Nephron progenitor cell (in vitro differentiated cells): ENCODE results near the gene BAZ1A.
A peak's percentile ranks its signal among the peaks of the same experiment; 100 is the strongest.

Experiments used
- DNase-seq: peaks from one replicate; pipeline ENCODE4 v3.0.0; 2021
- H3K27ac Mint-ChIP-seq: 2 replicates; pipeline ENCODE4 v1.8.0; 2021; ENCODE audit warnings: mild to moderate bottlenecking, moderate library complexity, mixed read lengths
- H3K27me3 Mint-ChIP-seq: 2 replicates; pipeline ENCODE4 v1.8.0; 2021; ENCODE audit warnings: mild to moderate bottlenecking, low read depth, mixed read lengths; ENCODE audit not compliant: poor library complexity
- H3K36me3 Mint-ChIP-seq: 2 replicates; pipeline ENCODE4 v1.8.0; 2021; ENCODE audit warnings: low read depth, mixed read lengths
- H3K4me1 Mint-ChIP-seq: 2 replicates; pipeline ENCODE4 v1.8.0; 2021; ENCODE audit warnings: mixed read lengths
- H3K4me3 Mint-ChIP-seq: 2 replicates; pipeline ENCODE4 v1.8.0; 2021; ENCODE audit warnings: mild to moderate bottlenecking, moderate library complexity, mixed read lengths
- H3K9me3 Mint-ChIP-seq: 2 replicates; pipeline ENCODE4 v1.8.0; 2021; ENCODE audit warnings: mild to moderate bottlenecking, moderate library complexity, mixed read lengths
- TF ChIP-seq, protein P1 (sequence below): fragments of 200-600 bp; sonication (generic); IDR thresholded peaks from 2 replicates; pipeline ENCODE4 v1.5.0; 2021; ENCODE audit warnings: antibody characterized with exemption

Gene BAZ1A, protein sequence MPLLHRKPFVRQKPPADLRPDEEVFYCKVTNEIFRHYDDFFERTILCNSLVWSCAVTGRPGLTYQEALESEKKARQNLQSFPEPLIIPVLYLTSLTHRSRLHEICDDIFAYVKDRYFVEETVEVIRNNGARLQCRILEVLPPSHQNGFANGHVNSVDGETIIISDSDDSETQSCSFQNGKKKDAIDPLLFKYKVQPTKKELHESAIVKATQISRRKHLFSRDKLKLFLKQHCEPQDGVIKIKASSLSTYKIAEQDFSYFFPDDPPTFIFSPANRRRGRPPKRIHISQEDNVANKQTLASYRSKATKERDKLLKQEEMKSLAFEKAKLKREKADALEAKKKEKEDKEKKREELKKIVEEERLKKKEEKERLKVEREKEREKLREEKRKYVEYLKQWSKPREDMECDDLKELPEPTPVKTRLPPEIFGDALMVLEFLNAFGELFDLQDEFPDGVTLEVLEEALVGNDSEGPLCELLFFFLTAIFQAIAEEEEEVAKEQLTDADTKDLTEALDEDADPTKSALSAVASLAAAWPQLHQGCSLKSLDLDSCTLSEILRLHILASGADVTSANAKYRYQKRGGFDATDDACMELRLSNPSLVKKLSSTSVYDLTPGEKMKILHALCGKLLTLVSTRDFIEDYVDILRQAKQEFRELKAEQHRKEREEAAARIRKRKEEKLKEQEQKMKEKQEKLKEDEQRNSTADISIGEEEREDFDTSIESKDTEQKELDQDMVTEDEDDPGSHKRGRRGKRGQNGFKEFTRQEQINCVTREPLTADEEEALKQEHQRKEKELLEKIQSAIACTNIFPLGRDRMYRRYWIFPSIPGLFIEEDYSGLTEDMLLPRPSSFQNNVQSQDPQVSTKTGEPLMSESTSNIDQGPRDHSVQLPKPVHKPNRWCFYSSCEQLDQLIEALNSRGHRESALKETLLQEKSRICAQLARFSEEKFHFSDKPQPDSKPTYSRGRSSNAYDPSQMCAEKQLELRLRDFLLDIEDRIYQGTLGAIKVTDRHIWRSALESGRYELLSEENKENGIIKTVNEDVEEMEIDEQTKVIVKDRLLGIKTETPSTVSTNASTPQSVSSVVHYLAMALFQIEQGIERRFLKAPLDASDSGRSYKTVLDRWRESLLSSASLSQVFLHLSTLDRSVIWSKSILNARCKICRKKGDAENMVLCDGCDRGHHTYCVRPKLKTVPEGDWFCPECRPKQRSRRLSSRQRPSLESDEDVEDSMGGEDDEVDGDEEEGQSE (N-terminal part only)

DNA sequence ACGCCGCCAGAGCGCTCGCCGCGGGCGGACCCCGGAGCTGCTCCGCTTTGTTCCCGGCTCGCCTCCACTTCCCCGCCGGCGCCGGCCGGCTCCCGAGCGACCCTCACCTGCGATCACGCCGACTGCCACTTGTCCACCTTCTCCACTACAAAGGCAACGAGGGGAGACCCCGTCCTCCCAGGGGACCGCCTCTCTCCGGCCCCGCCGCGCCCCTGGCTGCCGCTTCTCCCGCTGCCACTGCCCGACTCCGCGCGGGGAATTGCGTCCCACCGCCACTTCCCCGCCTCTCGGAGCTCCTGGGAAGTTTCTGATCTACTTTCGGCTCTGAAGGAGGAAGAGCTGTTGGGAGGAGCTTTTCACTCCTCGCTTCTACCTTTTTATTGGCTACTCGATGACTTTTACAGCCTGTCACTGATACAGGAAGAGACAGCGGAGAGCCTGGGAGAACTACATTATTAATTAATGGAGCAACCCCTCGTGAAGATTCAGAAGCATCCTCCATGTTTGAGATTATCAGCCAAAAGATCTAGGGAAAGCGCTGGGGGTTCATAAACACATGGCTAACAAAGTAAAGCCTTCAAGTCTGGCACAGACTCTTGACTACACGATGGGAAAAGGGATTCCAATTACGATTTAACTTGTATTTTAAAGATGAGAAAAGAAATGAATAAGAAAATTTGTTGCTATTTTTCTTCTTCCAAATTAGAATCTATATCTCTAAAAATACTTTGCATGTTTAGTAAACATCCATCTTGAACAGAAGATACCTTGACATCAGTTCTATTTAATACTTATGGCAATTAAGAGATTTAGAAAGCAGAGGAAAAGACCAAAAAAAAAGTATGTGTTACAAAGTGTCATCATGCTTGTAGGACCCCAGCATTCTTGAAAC, at the start of gene BAZ1A:
Gene BAZ1A (minus strand): TSS at position 330 of the 892 bp plus-strand sequence. CDS start 756 bp downstream, outside the sequence.
- H3K9me3 Mint-ChIP-seq: no peaks in the 10 kb centered on the region
- H3K27ac Mint-ChIP-seq: peak within 1 kb of the TSS; percentile 97
- peaks cover 4% of the 10 kb centered on the region for H3K36me3 Mint-ChIP-seq
- H3K4me3 Mint-ChIP-seq: peak within 1 kb of the TSS; percentile 94
- peaks cover 6% of the 10 kb centered on the region for H3K27me3 Mint-ChIP-seq
- peak; percentile 77 for DNase-seq
- peaks cover 32% of the 10 kb centered on the region for H3K4me1 Mint-ChIP-seq
- TF ChIP-seq, protein P1, sequence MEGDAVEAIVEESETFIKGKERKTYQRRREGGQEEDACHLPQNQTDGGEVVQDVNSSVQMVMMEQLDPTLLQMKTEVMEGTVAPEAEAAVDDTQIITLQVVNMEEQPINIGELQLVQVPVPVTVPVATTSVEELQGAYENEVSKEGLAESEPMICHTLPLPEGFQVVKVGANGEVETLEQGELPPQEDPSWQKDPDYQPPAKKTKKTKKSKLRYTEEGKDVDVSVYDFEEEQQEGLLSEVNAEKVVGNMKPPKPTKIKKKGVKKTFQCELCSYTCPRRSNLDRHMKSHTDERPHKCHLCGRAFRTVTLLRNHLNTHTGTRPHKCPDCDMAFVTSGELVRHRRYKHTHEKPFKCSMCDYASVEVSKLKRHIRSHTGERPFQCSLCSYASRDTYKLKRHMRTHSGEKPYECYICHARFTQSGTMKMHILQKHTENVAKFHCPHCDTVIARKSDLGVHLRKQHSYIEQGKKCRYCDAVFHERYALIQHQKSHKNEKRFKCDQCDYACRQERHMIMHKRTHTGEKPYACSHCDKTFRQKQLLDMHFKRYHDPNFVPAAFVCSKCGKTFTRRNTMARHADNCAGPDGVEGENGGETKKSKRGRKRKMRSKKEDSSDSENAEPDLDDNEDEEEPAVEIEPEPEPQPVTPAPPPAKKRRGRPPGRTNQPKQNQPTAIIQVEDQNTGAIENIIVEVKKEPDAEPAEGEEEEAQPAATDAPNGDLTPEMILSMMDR: no peak

DNA sequence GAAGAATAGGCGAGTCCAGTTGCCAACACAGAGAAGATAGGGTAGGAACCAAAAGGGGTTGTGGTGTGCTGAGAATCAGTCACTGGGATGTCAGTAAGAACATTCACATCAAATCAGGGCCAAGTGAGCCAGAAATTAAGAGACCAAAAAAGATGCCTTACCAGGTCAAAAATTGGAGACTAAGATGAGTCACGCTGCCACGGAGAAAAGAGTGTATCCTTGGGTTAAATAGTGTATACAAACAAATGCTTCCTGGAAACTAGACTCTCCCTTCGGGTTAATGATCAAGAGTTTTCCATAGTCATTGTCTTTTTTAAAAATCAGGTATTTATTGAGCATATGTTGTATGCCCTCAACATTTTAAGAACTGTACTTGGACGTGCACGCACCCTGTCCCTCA, 45.2 kb upstream of the BAZ1A start:
- H3K27ac Mint-ChIP-seq: no peak overlapping the region

DNA sequence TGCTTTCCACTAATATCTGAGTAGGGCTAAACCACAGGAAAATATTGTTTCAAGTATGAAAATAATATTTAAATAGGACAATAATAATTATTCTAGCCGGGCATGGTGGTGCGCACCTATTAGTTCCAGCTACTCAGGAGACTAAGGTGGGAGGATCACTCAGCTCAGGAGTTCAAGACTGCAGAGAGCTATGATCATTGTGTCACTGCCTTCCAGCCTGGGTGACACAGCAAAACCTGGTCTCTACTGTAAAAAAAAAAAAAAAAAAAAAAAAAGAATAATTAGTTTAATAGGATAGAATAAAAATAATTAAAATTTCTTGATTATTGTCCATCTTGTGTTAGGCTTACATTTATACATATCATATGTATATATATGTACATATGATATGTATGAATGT, 38.5 kb upstream of the BAZ1A start:
- Mint-ChIP-seq H3K4me3 (no peak overlapping the region), H3K27ac (no peak overlapping the region), H3K36me3 (no peaks in the 10 kb centered on the region), H3K4me1 (no peaks in the 10 kb centered on the region), H3K9me3 (no peaks in the 10 kb centered on the region), H3K27me3 (peaks cover 4% of the 10 kb centered on the region)
- TF ChIP-seq, protein P1: no peak
- DNase-seq: no peak

More for the DNA sequence above, 45.2 kb upstream of the BAZ1A start:
- H3K27me3 Mint-ChIP-seq: peaks cover 2% of the 10 kb centered on the region
- H3K4me3 Mint-ChIP-seq: no peak overlapping the region
- DNase-seq: no peak
- no peaks in the 10 kb centered on the region for H3K4me1 Mint-ChIP-seq
- H3K9me3 Mint-ChIP-seq: peaks cover 18% of the 10 kb centered on the region
- TF ChIP-seq, protein P1: no peak
- H3K36me3 Mint-ChIP-seq: peaks cover 28% of the 10 kb centered on the region

DNA sequence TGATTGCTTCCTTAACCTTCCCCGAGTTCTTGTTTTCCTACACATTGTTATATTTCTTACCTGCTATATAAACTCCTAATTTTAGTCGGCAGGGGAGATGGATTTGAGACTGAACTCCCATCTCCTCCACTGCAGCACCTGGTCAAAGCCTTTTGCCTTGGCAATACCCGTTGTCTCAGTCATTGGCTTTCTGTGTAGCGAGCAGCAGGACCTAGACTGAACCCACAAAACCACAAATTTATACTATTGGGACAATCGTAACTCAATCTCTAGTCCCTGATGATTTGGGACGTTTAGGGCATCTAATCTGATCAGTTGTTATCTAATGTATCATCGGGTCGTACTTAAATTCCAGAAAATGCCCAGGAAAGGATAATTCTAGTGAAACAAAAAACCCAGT, 37.8 kb upstream of the BAZ1A start:
- Mint-ChIP-seq H3K4me3 (no peak overlapping the region), H3K9me3 (no peaks in the 10 kb centered on the region), H3K27me3 (peaks cover 4% of the 10 kb centered on the region), H3K27ac (no peak overlapping the region), H3K4me1 (no peaks in the 10 kb centered on the region), H3K36me3 (no peaks in the 10 kb centered on the region)
- TF ChIP-seq, protein P1: no peak
- no peak for DNase-seq

DNA sequence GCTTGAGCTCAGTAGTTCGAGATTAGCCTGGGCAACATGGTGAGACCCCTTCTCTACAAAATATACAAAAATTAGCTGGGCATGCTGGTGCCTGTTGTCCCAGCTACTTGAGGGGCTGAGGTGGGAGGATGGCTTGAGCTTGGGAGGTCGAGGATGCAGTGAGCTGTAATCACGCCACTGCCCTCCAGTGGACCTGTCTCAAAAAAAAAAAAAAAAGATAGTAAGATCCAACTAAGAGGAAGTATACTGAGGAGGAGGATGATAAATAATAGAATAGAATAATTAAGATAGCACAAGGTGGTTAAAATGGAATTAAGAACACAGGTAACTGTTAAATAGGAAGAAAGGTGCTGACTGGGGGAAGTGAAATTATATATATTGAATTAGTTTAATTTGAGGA, 37.0 kb upstream of the BAZ1A start:
- Mint-ChIP-seq H3K9me3 (no peaks in the 10 kb centered on the region), H3K36me3 (no peaks in the 10 kb centered on the region), H3K27ac (no peak overlapping the region), H3K4me1 (no peaks in the 10 kb centered on the region), H3K27me3 (peaks cover 8% of the 10 kb centered on the region), H3K4me3 (no peak overlapping the region)
- DNase-seq: no peak
- TF ChIP-seq, protein P1: no peak
